NCI-H748 (cell line): ENCODE measurements around the gene STK32B.
"Not testable (repeated sequence)": the region's sequence is repeated elsewhere in the genome, so short reads cannot be mapped to it uniquely, and the experiment has no call there.

Source experiments
- DNase-seq: peaks from one replicate; lab custom pipeline; 2025; ENCODE audit not compliant: unreplicated experiment; lab: John Stamatoyannopoulos, UW

Gene STK32B

GRCh38 chr4:5250536-5250935 is 199.3 kb downstream of the STK32B start:
- not testable (repeated sequence) for DNase-seq

- DNase-seq = no peak
Measured at GRCh38 chr4:5256421-5256820, 205.1 kb downstream of the STK32B start.

- no peak for DNase-seq
Measured at GRCh38 chr4:5257086-5257485, 205.8 kb downstream of the STK32B start.

GRCh38 chr4:5259471-5259870 is 208.2 kb downstream of the STK32B start:
- no peak for DNase-seq

GRCh38 chr4:5260121-5260520 is 208.8 kb downstream of the STK32B start:
- no peak for DNase-seq

GRCh38 chr4:5261866-5262265 is 210.6 kb downstream of the STK32B start:
- DNase-seq = no peak

GRCh38 chr4:5266991-5267390 is 215.7 kb downstream of the STK32B start:
- no peak for DNase-seq

- DNase-seq = no peak
Measured at GRCh38 chr4:5267408-5267807, 216.1 kb downstream of the STK32B start.

GRCh38 chr4:5276475-5277075 is 225.3 kb downstream of the STK32B start:
- peak; percentile 20 for DNase-seq

- peak; percentile 37 for DNase-seq
Measured at GRCh38 chr4:5277079-5277478, 225.8 kb downstream of the STK32B start.

- no peak for DNase-seq
Measured at GRCh38 chr4:5278213-5278612, 226.9 kb downstream of the STK32B start.

GRCh38 chr4:5280069-5280468 is 228.8 kb downstream of the STK32B start:
- DNase-seq = not testable (repeated sequence)

GRCh38 chr4:5280828-5281227 is 229.5 kb downstream of the STK32B start:
- no peak for DNase-seq

GRCh38 chr4:5283837-5284236 is 232.6 kb downstream of the STK32B start:
- no peak for DNase-seq

GRCh38 chr4:5284517-5284916 is 233.2 kb downstream of the STK32B start:
- no peak for DNase-seq

GRCh38 chr4:5292101-5292500 is 240.8 kb downstream of the STK32B start:
- peak; percentile 83 for DNase-seq

GRCh38 chr4:5298000-5298787 is 246.9 kb downstream of the STK32B start:
- DNase-seq = not testable (repeated sequence)

- DNase-seq = no peak
Measured at GRCh38 chr4:5300283-5300682, 249.0 kb downstream of the STK32B start.

GRCh38 chr4:5307928-5308327 is 256.6 kb downstream of the STK32B start:
- no peak for DNase-seq

GRCh38 chr4:5322321-5322720 is 271.0 kb downstream of the STK32B start:
- no peak for DNase-seq

GRCh38 chr4:5330339-5330989 is 279.2 kb downstream of the STK32B start:
- no peak for DNase-seq

- DNase-seq = no peak
Measured at GRCh38 chr4:5337731-5338130, 286.5 kb downstream of the STK32B start.
